ENCODE data around the gene SLC5A2.

The SLC5A2 gene

GRCh38 chr16:31473264-31473984, 9.5 kb upstream of the SLC5A2 start:
- no peak for DNase-seq (ENCODE audit: low read depth)
- no peak overlapping the region for H3K4me3 ChIP-seq (ENCODE audit: low read depth, low read length)
- TF ChIP-seq CTCF (IDR thresholded peaks at IDR 0.05; ENCODE audit: insufficient read depth, low read depth, low read length, missing control alignments) = no peak

GRCh38 chr16:31474173-31474714, 8.7 kb upstream of the SLC5A2 start:
- H3K4me3 ChIP-seq (ENCODE audit: low read depth, low read length) = no peak overlapping the region
- TF ChIP-seq CTCF (IDR thresholded peaks at IDR 0.05; ENCODE audit: insufficient read depth, low read depth, low read length, missing control alignments) = no peak

GRCh38 chr16:31474773-31475738, 7.9 kb upstream of the SLC5A2 start:
- no peak overlapping the region for H3K4me3 ChIP-seq (ENCODE audit: low read depth, low read length)
- no peak for TF ChIP-seq CTCF (IDR thresholded peaks at IDR 0.05; ENCODE audit: insufficient read depth, low read depth, low read length, missing control alignments)
- DNase-seq (ENCODE audit: low read depth) = no peak

More at GRCh38 chr16:31474173-31474714, 8.7 kb upstream of the SLC5A2 start:
- no peak for DNase-seq (ENCODE audit: low read depth)

- no peak for DNase-seq (ENCODE audit: low read depth)
- no peak for TF ChIP-seq CTCF (IDR thresholded peaks at IDR 0.05; ENCODE audit: insufficient read depth, low read depth, low read length, missing control alignments)
- H3K4me3 ChIP-seq (ENCODE audit: low read depth, low read length) = no peak overlapping the region
Observed at GRCh38 chr16:31475946-31476302, 7.0 kb upstream of the SLC5A2 start.

- peak overlapping the region; percentile 44 for H3K4me3 ChIP-seq (ENCODE audit: low read depth, low read length)
- peak; percentile 75 for DNase-seq (ENCODE audit: low read depth)
- no peak for TF ChIP-seq CTCF (IDR thresholded peaks at IDR 0.05; ENCODE audit: insufficient read depth, low read depth, low read length, missing control alignments)
Observed at GRCh38 chr16:31476303-31477219, 6.4 kb upstream of the SLC5A2 start.

Measured in GM12865 (cell line).